Esophagus muscularis mucosa (tissue), 4 donors: Measurements from ENCODE around the gene SFTPB. TPM values are rescaled to one million over a fixed set of nuclear protein-coding genes. Genes with fewer than 3 reads are reported as not detected.

ENCODE experiments used
- DNase-seq: peaks from one replicate; pipeline ENCODE4 v3.0.0-alpha.2; 2017; ENCODE audit errors: extremely low spot score
- H3K27ac ChIP-seq, 4 donors: fragments of 200-600 bp; sonication (generic); replicated peaks in 1 of 4; 1 replicate in 3 of 4; 2 replicates in 1 of 4; pipeline ENCODE4 v1.5.1; 2016 to 2019; ENCODE audit warnings: mild to moderate bottlenecking in 1 of 4
- H3K27me3 ChIP-seq, 4 donors: fragments of 200-600 bp; sonication (generic); one replicate each; pipeline versions ENCODE4 v1.5.1 to v1.6.0; 2016 to 2019
- H3K36me3 ChIP-seq, 4 donors: fragments of 200-600 bp; sonication (generic); one replicate each; pipeline ENCODE4 v1.5.1; 2016 to 2019
- H3K4me1 ChIP-seq, 4 donors: fragments of 200-600 bp; sonication (generic); one replicate each; pipeline ENCODE4 v1.5.1; 2016 to 2019
- H3K4me3 ChIP-seq, 4 donors: fragments of 200-600 bp; sonication (generic); 1 replicate in 2 of 4; 2 replicates in 2 of 4; pipeline ENCODE4 v1.5.1; 2016 to 2019; ENCODE audit warnings: mild to moderate bottlenecking in 4 of 4, moderate library complexity in 1 of 4
- H3K9me3 ChIP-seq, 4 donors: fragments of 200-600 bp; sonication (generic); 1 replicate in 3 of 4; 2 replicates in 1 of 4; pipeline ENCODE4 v1.5.1; 2016 to 2019
- EP300 ChIP-seq: sonication (generic); formaldehyde crosslinking; IDR thresholded peaks from one replicate; pipeline ENCODE4 v1.6.1; 2017; ENCODE audit warnings: antibody characterized with exemption
- POLR2A ChIP-seq: fragments of 450-650 bp; IDR thresholded peaks from one replicate; pipeline ENCODE4 v1.6.1; 2017; ENCODE audit warnings: antibody characterized with exemption, moderate library complexity, mild to moderate bottlenecking, low read depth
- POLR2AphosphoS5 ChIP-seq, 2 donors: sonication (generic); formaldehyde crosslinking; IDR thresholded peaks; one replicate each; pipeline ENCODE4 v1.6.1; 2017; ENCODE audit warnings: antibody characterized with exemption in 2 of 2
- WGBS: methylation state at CpG from one replicate; pipeline ENCODE4 v1.1.5; 2018; 5-methylcytosine and 5-hydroxymethylcytosine counted together
- intact Hi-C: fragments of 100-400 bp; cut with DNase I; formaldehyde crosslinking; loops from one replicate; pipeline ENCODE4 v1.15.1; 2023
- total RNA-seq, 4 donors: library from RNA; depleted of rRNA; stranded (reverse); fragments of >200 nt; gene quantifications; one replicate each; pipeline versions ENCODE4 v1.1.0 to v1.2.1, GENCODE V29; 2016
- TF ChIP-seq, protein P1 (sequence below), 3 experiments: fragments of 200-600 bp in 2 of 3; fragments of 450-650 bp in 1 of 3; sonication (generic) in 2 of 3; IDR thresholded peaks; one replicate each; pipeline ENCODE4 v1.5.1; 2017 to 2019; ENCODE audit warnings: antibody characterized with exemption in 3 of 3, mild to moderate bottlenecking in 2 of 3, moderate library complexity in 1 of 3

The SFTPB gene
- total RNA-seq, 4 donors from 2014 or later = 25.3 to 119 (median 26.6) TPM; not detected in 1

DNA sequence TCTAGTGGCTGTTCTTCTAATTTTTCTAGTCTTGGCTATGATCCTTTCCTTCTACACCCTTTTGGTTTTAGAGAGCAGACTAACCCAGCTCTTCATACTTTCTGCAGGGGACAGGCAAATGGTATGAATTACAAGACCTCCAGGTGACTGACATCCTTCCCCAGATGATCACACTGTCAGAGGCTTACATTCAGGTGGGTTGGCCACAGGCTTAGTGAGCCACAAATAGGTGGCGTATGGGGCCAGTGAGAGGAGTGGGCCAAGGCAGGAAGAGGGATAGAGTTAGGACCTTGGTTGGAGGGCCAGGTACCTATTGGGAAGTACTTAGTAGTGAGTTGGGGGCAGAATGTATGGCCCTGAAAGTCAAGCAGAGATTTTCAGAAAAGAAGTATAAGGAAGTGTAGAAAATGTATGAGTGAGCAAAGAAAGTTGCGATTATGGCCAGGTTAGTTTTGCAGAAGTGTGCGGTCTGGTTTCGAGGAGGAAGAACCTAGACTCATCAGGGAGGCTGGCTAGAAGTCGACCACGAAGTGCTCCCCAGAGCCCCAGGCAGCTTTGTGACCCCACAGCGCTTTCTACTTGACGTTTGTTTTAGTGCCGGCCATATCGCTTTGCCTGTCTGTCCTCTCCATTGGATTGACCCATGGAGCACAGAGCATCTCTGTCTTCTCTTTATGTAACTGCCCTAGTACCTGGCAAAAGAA is 20.0 kb downstream of the SFTPB start:
- H3K36me3 ChIP-seq = peaks cover 72 to 100% (median 97%) of the 10 kb centered on the region in 4 donors
- 86% methylated on average over 10 of the region's 10 CpGs for WGBS
- intact Hi-C loops = no loop called here
- no peaks in the 10 kb centered on the region for H3K27me3 ChIP-seq
- no peak overlapping the region for H3K4me3 ChIP-seq
- TF ChIP-seq POLR2AphosphoS5 (IDR thresholded peaks at IDR 0.05) (no peak), EP300 (no peak), POLR2A (no peak)
- TF ChIP-seq, protein P1, sequence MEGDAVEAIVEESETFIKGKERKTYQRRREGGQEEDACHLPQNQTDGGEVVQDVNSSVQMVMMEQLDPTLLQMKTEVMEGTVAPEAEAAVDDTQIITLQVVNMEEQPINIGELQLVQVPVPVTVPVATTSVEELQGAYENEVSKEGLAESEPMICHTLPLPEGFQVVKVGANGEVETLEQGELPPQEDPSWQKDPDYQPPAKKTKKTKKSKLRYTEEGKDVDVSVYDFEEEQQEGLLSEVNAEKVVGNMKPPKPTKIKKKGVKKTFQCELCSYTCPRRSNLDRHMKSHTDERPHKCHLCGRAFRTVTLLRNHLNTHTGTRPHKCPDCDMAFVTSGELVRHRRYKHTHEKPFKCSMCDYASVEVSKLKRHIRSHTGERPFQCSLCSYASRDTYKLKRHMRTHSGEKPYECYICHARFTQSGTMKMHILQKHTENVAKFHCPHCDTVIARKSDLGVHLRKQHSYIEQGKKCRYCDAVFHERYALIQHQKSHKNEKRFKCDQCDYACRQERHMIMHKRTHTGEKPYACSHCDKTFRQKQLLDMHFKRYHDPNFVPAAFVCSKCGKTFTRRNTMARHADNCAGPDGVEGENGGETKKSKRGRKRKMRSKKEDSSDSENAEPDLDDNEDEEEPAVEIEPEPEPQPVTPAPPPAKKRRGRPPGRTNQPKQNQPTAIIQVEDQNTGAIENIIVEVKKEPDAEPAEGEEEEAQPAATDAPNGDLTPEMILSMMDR (IDR thresholded peaks at IDR 0.05) = no peak
- H3K9me3 ChIP-seq = no peaks in the 10 kb centered on the region
- peaks cover 0 to 3% (median 1%) of the 10 kb centered on the region in 4 donors for H3K4me1 ChIP-seq
- no peak overlapping the region for H3K27ac ChIP-seq
- no peak for DNase-seq

DNA sequence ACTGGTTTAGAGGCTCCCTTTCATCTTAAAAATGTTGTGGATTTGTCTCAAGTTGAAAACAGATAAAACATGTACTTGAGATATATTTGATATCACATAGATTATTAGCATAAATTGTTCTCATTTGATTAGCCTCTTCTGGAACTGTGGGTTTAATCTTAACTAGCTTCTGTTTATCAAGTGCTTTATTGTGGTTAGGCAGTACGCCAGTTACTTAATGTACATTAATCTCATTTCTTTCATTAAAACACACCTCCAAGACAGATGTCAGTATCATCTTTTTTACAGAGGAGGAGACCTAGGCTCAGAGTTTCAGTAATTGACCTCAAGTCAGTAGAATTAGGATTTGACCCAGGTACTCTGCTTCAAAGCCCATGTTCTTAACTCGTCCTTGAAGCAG is 21.8 kb downstream of the SFTPB start:
- H3K27ac ChIP-seq = no peak overlapping the region
- intact Hi-C loops = no loop called here
- TF ChIP-seq EP300 (no peak), POLR2A (no peak)
- TF ChIP-seq, protein P1 (IDR thresholded peaks at IDR 0.05) = no peak
- 88% methylated on average over 2 of the region's 2 CpGs for WGBS
- H3K4me1 ChIP-seq = peaks cover 0 to 3% (median 1%) of the 10 kb centered on the region in 4 donors
- peaks cover 91 to 100% (median 100%) of the 10 kb centered on the region in 4 donors for H3K36me3 ChIP-seq
- no peaks in the 10 kb centered on the region for H3K9me3 ChIP-seq
- H3K27me3 ChIP-seq = no peaks in the 10 kb centered on the region
- no peak overlapping the region for H3K4me3 ChIP-seq
- no peak for DNase-seq

DNA sequence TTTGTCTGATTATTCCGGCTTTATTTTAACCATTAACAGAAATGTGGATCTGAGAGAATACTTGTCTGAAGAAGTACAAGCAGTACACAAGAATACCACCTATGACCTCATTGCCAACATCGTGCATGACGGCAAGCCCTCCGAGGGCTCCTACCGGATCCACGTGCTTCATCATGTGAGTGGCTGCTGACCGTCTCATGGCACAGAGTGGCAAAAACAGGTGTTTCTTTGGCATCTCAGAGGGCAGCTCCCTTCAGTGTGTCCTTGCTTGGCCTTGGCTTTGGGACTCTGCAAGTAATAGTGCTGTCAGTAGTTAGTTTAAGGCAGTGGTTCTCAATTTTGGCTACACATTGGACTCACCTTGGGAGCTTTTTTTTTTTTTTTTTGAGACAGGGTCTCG is 23.1 kb downstream of the SFTPB start:
- no peak for DNase-seq
- TF ChIP-seq EP300 (no peak), POLR2AphosphoS5 (IDR thresholded peaks at IDR 0.05) (no peak), POLR2A (no peak)
- TF ChIP-seq, protein P1 (IDR thresholded peaks at IDR 0.05) = no peak
- Histone ChIP-seq H3K4me1 (peaks cover 0 to 3% (median 1%) of the 10 kb centered on the region in 4 donors), H3K27me3 (no peaks in the 10 kb centered on the region), H3K4me3 (no peak overlapping the region), H3K9me3 (no peaks in the 10 kb centered on the region), H3K36me3 (peaks cover 99 to 100% (median 100%) of the 10 kb centered on the region in 4 donors), H3K27ac (no peak overlapping the region)
- intact Hi-C loops = no loop called here
- 92% methylated on average over 8 of the region's 8 CpGs for WGBS

- no peak for DNase-seq
These were observed 25.3 kb downstream of the SFTPB start for GRCh38 chr2:85642725-85643124.

More at GRCh38 chr2:85642725-85643124, 25.3 kb downstream of the SFTPB start:
- Histone ChIP-seq H3K4me1 (peaks cover 0 to under 1% (median under 1%) of the 10 kb centered on the region in 4 donors), H3K27me3 (no peaks in the 10 kb centered on the region), H3K27ac (no peak overlapping the region), H3K9me3 (no peaks in the 10 kb centered on the region), H3K36me3 (peaks cover 96 to 100% (median 100%) of the 10 kb centered on the region in 4 donors), H3K4me3 (no peak overlapping the region)
- 94% methylated on average over 3 of the region's 3 CpGs for WGBS
- no peak for TF ChIP-seq POLR2A
- no peak for TF ChIP-seq POLR2AphosphoS5 (IDR thresholded peaks at IDR 0.05)
- no peak for TF ChIP-seq EP300
- TF ChIP-seq, protein P1 (IDR thresholded peaks at IDR 0.05) = no peak
- intact Hi-C loops = no loop called here
